ENCODE measurements around the gene CD300LB.

The CD300LB gene

GRCh38 chr17:74552037-74552436 is 20.8 kb upstream of the CD300LB start:
- in situ Hi-C loops (cut with HindIII; ENCODE audit: low sequenced_read_pairs) = no loop called here

GRCh38 chr17:74550602-74551001 is 19.3 kb upstream of the CD300LB start:
- in situ Hi-C loops (cut with HindIII; ENCODE audit: low sequenced_read_pairs) = no loop called here

- in situ Hi-C loops (cut with HindIII; ENCODE audit: low sequenced_read_pairs) = no loop called here
These were observed 18.1 kb upstream of the CD300LB start for GRCh38 chr17:74549343-74549742.

- in situ Hi-C loops (cut with HindIII; ENCODE audit: low sequenced_read_pairs) = no loop called here
These were observed 16.5 kb upstream of the CD300LB start for GRCh38 chr17:74547736-74548135.

- in situ Hi-C loops (cut with HindIII; ENCODE audit: low sequenced_read_pairs) = no loop called here
These were observed 16.0 kb upstream of the CD300LB start for GRCh38 chr17:74547264-74547663.

GRCh38 chr17:74546586-74546985 is 15.3 kb upstream of the CD300LB start:
- in situ Hi-C loops (cut with HindIII; ENCODE audit: low sequenced_read_pairs) = no loop called here

GRCh38 chr17:74545843-74546230 is 14.6 kb upstream of the CD300LB start, which contains the start of gene CD300C:
Gene CD300C, minus strand, starts transcription at chr17:74546115. Its CDS starts 333 bp downstream, at chr17:74545782.
- in situ Hi-C loops (cut with HindIII; ENCODE audit: low sequenced_read_pairs) = no loop called here

- in situ Hi-C loops (cut with HindIII; ENCODE audit: low sequenced_read_pairs) = no loop called here
These were observed 13.9 kb upstream of the CD300LB start for GRCh38 chr17:74544991-74545842.

GRCh38 chr17:74543891-74544760 is 12.9 kb upstream of the CD300LB start:
- in situ Hi-C loops (cut with HindIII; ENCODE audit: low sequenced_read_pairs) = no loop called here

GRCh38 chr17:74543406-74543805 is 12.1 kb upstream of the CD300LB start:
- in situ Hi-C loops (cut with HindIII; ENCODE audit: low sequenced_read_pairs) = no loop called here

GRCh38 chr17:74542727-74543383 is 11.6 kb upstream of the CD300LB start:
- in situ Hi-C loops (cut with HindIII; ENCODE audit: low sequenced_read_pairs) = no loop called here

- in situ Hi-C loops (cut with HindIII; ENCODE audit: low sequenced_read_pairs) = no loop called here
These were observed 10.9 kb upstream of the CD300LB start for GRCh38 chr17:74542166-74542565.

- in situ Hi-C loops (cut with HindIII; ENCODE audit: low sequenced_read_pairs) = no loop called here
These were observed 10.2 kb upstream of the CD300LB start for GRCh38 chr17:74541176-74542111.

- in situ Hi-C loops (cut with HindIII; ENCODE audit: low sequenced_read_pairs) = no loop called here
These were observed 8.1 kb upstream of the CD300LB start for GRCh38 chr17:74539281-74539820.

- in situ Hi-C loops (cut with HindIII; ENCODE audit: low sequenced_read_pairs) = no loop called here
These were observed 5.6 kb upstream of the CD300LB start for GRCh38 chr17:74536890-74537289.

GRCh38 chr17:74532115-74532514 is 840 bp upstream of the CD300LB start:
- in situ Hi-C loops (cut with HindIII; ENCODE audit: low sequenced_read_pairs) = no loop called here

- in situ Hi-C loops (cut with HindIII; ENCODE audit: low sequenced_read_pairs) = no loop called here
These were observed 484 bp downstream of the CD300LB start for GRCh38 chr17:74530831-74531150.

- in situ Hi-C loops (cut with HindIII; ENCODE audit: low sequenced_read_pairs) = no loop called here
These were observed 2.0 kb downstream of the CD300LB start for GRCh38 chr17:74529243-74529642.

- in situ Hi-C loops (cut with HindIII; ENCODE audit: low sequenced_read_pairs) = no loop called here
These were observed 2.6 kb downstream of the CD300LB start for GRCh38 chr17:74528491-74529199.

Measured in endothelial cell of hepatic sinusoid (primary cell).